ENCODE measurements around the gene SYVN1. TPM values are rescaled to one million over a fixed set of nuclear protein-coding genes. Genes with fewer than 3 reads are reported as not detected.

SYVN1 gene
- polyA plus RNA-seq, 4 donors: 47.0 to 54.9 (median 51.0) TPM

GRCh38 chr11:65114538-65115171 is 19.7 kb downstream of the SYVN1 start:
- DNase-seq (ENCODE audit: low read depth in 4 of 4, low spot score in 3 of 4): no peak

- no peak for DNase-seq (ENCODE audit: low read depth in 4 of 4, low spot score in 3 of 4)
These were observed 20.5 kb downstream of the SYVN1 start for GRCh38 chr11:65113839-65114238.

- no peak for DNase-seq (ENCODE audit: low read depth in 4 of 4, low spot score in 3 of 4)
These were observed 21.0 kb downstream of the SYVN1 start for GRCh38 chr11:65113361-65113756.

- DNase-seq (ENCODE audit: low read depth in 4 of 4, low spot score in 3 of 4): no peak
These were observed 21.6 kb downstream of the SYVN1 start for GRCh38 chr11:65112546-65113360.

GRCh38 chr11:65111744-65112545 is 22.4 kb downstream of the SYVN1 start, which contains the start of gene TM7SF2:
TSS of gene TM7SF2 (plus strand) at chr11:65111872. CDS start at chr11:65112016, 144 bp downstream.
- peak in 3 of 4 donors; percentile 86 to 89 (median 88) for DNase-seq (ENCODE audit: low read depth in 4 of 4, low spot score in 3 of 4)

GRCh38 chr11:65111159-65111743 is 23.1 kb downstream of the SYVN1 start:
- no peak for DNase-seq (ENCODE audit: low read depth in 4 of 4, low spot score in 3 of 4)

- DNase-seq (ENCODE audit: low read depth in 4 of 4, low spot score in 3 of 4): peak in 2 of 4 donors; percentile 64 to 73
These were observed 23.9 kb downstream of the SYVN1 start for GRCh38 chr11:65110354-65110861.

GRCh38 chr11:65109231-65110198 is 24.8 kb downstream of the SYVN1 start:
- DNase-seq (ENCODE audit: low read depth in 4 of 4, low spot score in 3 of 4): no peak

- DNase-seq (ENCODE audit: low read depth in 4 of 4, low spot score in 3 of 4): no peak
These were observed 25.7 kb downstream of the SYVN1 start for GRCh38 chr11:65108469-65109123.

- no peak for DNase-seq (ENCODE audit: low read depth in 4 of 4, low spot score in 3 of 4)
These were observed 26.4 kb downstream of the SYVN1 start for GRCh38 chr11:65107751-65108468.

- DNase-seq (ENCODE audit: low read depth in 4 of 4, low spot score in 3 of 4): no peak
These were observed 27.2 kb downstream of the SYVN1 start for GRCh38 chr11:65107078-65107477.

- DNase-seq (ENCODE audit: low read depth in 4 of 4, low spot score in 3 of 4): no peak
These were observed 29.7 kb downstream of the SYVN1 start for GRCh38 chr11:65104628-65105027.

GRCh38 chr11:65103476-65103875 is 30.8 kb downstream of the SYVN1 start:
- no peak for DNase-seq (ENCODE audit: low read depth in 4 of 4, low spot score in 3 of 4)

- DNase-seq (ENCODE audit: low read depth in 4 of 4, low spot score in 3 of 4): no peak
These were observed 31.9 kb downstream of the SYVN1 start for GRCh38 chr11:65102142-65103095.

- no peak for DNase-seq (ENCODE audit: low read depth in 4 of 4, low spot score in 3 of 4)
These were observed 33.5 kb downstream of the SYVN1 start for GRCh38 chr11:65100674-65101350.

GRCh38 chr11:65096926-65097325 is 37.4 kb downstream of the SYVN1 start:
- DNase-seq (ENCODE audit: low read depth in 4 of 4, low spot score in 3 of 4): no peak

Data from right renal pelvis (tissue), 4 donors.